HG03066 (cell line): ENCODE data around the gene NR3C2.
"Not testable (repeated sequence)": the region's sequence is repeated elsewhere in the genome, so short reads cannot be mapped to it uniquely, and the experiment has no call there.

Experiments
- ATAC-seq: cut with Tn5 transposase; IDR thresholded peaks from one replicate; pipeline ENCODE4 v1.9.1; 2021; ENCODE audit warnings: low read depth; ENCODE audit not compliant: unreplicated experiment

Gene NR3C2

GRCh38 chr4:148227147-148227546 is 215.1 kb downstream of the NR3C2 start:
- no peak for ATAC-seq

GRCh38 chr4:148226341-148226740 is 215.9 kb downstream of the NR3C2 start:
- ATAC-seq: no peak

GRCh38 chr4:148225639-148226038 is 216.6 kb downstream of the NR3C2 start:
- ATAC-seq: no peak

GRCh38 chr4:148224476-148224875 is 217.7 kb downstream of the NR3C2 start:
- no peak for ATAC-seq

GRCh38 chr4:148222991-148223660 is 219.1 kb downstream of the NR3C2 start:
- no peak for ATAC-seq

GRCh38 chr4:148216866-148217814 is 225.1 kb downstream of the NR3C2 start:
- peak; percentile 79 for ATAC-seq

- ATAC-seq: no peak
Observed at GRCh38 chr4:148216321-148216720, 225.9 kb downstream of the NR3C2 start.

- ATAC-seq: no peak
Observed at GRCh38 chr4:148215202-148215601, 227.0 kb downstream of the NR3C2 start.

GRCh38 chr4:148214529-148215166 is 227.6 kb downstream of the NR3C2 start:
- ATAC-seq: no peak

- ATAC-seq: no peak
Observed at GRCh38 chr4:148211533-148211932, 230.7 kb downstream of the NR3C2 start.

GRCh38 chr4:148210661-148211060 is 231.6 kb downstream of the NR3C2 start:
- ATAC-seq: no peak

- ATAC-seq: no peak
Observed at GRCh38 chr4:148207068-148207467, 235.1 kb downstream of the NR3C2 start.

- ATAC-seq: no peak
Observed at GRCh38 chr4:148205476-148205875, 236.7 kb downstream of the NR3C2 start.

GRCh38 chr4:148204892-148205291 is 237.3 kb downstream of the NR3C2 start:
- ATAC-seq: no peak

- ATAC-seq: no peak
Observed at GRCh38 chr4:148204171-148204570, 238.0 kb downstream of the NR3C2 start.

GRCh38 chr4:148203056-148203898 is 238.9 kb downstream of the NR3C2 start:
- no peak for ATAC-seq

- no peak for ATAC-seq
Observed at GRCh38 chr4:148200960-148201359, 241.3 kb downstream of the NR3C2 start.

GRCh38 chr4:148196164-148196563 is 246.1 kb downstream of the NR3C2 start:
- ATAC-seq: no peak

GRCh38 chr4:148192526-148192925 is 249.7 kb downstream of the NR3C2 start:
- no peak for ATAC-seq

GRCh38 chr4:148187454-148188222 is 254.6 kb downstream of the NR3C2 start:
- ATAC-seq: not testable (repeated sequence)
